NT2/D1 (cell line): ENCODE results near the gene MYB.

Source experiments
- SUZ12 ChIP-seq: IDR thresholded peaks from 2 replicates; pipeline ENCODE4 v1.6.1; 2011; ENCODE audit not compliant: insufficient read length, insufficient read depth; ENCODE audit errors: extremely low read depth
- YY1 ChIP-seq: IDR thresholded peaks from 2 replicates; pipeline ENCODE4 v1.6.1; 2011; ENCODE audit not compliant: insufficient read length, insufficient read depth
- ZNF274 ChIP-seq: IDR thresholded peaks from 2 replicates; pipeline ENCODE4 v1.6.1; 2011; ENCODE audit warnings: mild to moderate bottlenecking, low read depth, low read length

DNA sequence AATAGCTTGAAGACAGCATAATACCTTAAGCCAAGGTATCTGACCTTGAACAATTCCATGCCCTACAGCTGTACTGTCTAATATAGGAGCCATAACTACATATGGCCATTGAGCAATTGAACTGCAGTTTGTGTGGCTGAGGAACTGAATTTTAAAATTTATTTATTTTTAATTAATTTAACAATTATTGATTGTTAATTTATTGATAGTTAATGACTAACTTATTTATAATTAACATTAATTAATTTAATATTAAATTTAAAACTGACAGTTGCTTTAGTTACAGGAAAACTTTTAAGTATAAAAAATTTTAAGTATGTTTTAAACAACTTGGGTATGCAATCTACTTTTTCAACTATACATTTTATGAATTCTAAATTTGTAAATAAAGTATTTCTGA lies 12.3 kb upstream of the MYB start:
- TF ChIP-seq ZNF274 (no peak), SUZ12 (no peak), YY1 (no peak)
